Measurements from ENCODE around the gene NBEAL2.

DNA sequence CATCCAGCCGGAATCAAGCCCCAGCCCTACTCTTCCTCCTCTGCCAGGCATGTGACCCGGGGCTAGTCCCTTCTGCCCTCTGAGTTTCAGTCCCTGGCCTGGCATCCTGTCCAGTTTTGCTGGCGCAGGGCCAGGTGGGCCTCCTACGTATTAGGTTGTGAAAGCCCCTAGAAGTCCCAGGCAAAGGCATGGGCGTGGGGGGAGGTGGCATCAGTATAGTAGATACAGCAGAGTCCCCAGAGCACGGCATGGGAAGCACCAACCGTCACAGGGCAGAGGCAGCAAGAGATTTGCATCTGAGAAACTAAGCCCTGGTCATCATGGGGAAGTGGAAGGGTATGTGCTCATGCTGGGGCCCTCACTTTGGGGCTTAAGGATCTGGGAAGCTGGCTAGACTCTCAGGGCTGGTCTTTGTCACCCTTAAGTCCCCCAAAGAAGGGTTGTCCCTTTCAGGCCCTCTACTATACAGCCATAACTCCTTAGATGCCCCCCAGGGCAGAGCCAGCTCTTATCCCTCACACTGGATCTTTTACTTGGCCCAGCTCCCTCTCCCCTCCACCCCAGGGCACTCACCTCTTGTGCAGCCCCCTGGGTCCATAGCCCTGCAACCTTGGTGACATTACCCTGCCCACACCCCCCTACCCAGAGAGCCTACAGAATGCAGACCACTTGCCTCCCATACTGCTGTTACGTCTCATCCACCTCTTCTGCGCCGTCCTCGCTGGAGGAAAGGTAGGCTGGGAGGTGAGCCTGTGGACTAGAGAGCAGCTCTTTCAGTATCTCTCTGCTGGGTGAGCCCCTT is 11.3 kb downstream of the NBEAL2 start:
- no peak for TF ChIP-seq ZNF671 (CRISPR knock-in tag; IDR thresholded peaks at IDR 0.05)
- TF ChIP-seq CBFB (CRISPR knock-in tag; IDR thresholded peaks at IDR 0.05; ENCODE audit: low read depth) = no peak
- TF ChIP-seq, protein P1, sequence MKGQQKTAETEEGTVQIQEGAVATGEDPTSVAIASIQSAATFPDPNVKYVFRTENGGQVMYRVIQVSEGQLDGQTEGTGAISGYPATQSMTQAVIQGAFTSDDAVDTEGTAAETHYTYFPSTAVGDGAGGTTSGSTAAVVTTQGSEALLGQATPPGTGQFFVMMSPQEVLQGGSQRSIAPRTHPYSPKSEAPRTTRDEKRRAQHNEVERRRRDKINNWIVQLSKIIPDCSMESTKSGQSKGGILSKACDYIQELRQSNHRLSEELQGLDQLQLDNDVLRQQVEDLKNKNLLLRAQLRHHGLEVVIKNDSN (CRISPR knock-in tag; IDR thresholded peaks at IDR 0.05) = no peak
- TF ChIP-seq, protein P2, sequence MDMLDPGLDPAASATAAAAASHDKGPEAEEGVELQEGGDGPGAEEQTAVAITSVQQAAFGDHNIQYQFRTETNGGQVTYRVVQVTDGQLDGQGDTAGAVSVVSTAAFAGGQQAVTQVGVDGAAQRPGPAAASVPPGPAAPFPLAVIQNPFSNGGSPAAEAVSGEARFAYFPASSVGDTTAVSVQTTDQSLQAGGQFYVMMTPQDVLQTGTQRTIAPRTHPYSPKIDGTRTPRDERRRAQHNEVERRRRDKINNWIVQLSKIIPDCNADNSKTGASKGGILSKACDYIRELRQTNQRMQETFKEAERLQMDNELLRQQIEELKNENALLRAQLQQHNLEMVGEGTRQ (CRISPR knock-in tag; IDR thresholded peaks at IDR 0.05) = no peak
- TF ChIP-seq, protein P3, sequence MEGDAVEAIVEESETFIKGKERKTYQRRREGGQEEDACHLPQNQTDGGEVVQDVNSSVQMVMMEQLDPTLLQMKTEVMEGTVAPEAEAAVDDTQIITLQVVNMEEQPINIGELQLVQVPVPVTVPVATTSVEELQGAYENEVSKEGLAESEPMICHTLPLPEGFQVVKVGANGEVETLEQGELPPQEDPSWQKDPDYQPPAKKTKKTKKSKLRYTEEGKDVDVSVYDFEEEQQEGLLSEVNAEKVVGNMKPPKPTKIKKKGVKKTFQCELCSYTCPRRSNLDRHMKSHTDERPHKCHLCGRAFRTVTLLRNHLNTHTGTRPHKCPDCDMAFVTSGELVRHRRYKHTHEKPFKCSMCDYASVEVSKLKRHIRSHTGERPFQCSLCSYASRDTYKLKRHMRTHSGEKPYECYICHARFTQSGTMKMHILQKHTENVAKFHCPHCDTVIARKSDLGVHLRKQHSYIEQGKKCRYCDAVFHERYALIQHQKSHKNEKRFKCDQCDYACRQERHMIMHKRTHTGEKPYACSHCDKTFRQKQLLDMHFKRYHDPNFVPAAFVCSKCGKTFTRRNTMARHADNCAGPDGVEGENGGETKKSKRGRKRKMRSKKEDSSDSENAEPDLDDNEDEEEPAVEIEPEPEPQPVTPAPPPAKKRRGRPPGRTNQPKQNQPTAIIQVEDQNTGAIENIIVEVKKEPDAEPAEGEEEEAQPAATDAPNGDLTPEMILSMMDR (IDR thresholded peaks at IDR 0.05) = no peak
- TF ChIP-seq, protein P4, sequence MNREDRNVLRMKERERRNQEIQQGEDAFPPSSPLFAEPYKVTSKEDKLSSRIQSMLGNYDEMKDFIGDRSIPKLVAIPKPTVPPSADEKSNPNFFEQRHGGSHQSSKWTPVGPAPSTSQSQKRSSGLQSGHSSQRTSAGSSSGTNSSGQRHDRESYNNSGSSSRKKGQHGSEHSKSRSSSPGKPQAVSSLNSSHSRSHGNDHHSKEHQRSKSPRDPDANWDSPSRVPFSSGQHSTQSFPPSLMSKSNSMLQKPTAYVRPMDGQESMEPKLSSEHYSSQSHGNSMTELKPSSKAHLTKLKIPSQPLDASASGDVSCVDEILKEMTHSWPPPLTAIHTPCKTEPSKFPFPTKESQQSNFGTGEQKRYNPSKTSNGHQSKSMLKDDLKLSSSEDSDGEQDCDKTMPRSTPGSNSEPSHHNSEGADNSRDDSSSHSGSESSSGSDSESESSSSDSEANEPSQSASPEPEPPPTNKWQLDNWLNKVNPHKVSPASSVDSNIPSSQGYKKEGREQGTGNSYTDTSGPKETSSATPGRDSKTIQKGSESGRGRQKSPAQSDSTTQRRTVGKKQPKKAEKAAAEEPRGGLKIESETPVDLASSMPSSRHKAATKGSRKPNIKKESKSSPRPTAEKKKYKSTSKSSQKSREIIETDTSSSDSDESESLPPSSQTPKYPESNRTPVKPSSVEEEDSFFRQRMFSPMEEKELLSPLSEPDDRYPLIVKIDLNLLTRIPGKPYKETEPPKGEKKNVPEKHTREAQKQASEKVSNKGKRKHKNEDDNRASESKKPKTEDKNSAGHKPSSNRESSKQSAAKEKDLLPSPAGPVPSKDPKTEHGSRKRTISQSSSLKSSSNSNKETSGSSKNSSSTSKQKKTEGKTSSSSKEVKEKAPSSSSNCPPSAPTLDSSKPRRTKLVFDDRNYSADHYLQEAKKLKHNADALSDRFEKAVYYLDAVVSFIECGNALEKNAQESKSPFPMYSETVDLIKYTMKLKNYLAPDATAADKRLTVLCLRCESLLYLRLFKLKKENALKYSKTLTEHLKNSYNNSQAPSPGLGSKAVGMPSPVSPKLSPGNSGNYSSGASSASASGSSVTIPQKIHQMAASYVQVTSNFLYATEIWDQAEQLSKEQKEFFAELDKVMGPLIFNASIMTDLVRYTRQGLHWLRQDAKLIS (CRISPR knock-in tag; IDR thresholded peaks at IDR 0.05; ENCODE audit: borderline replicate concordance) = no peak
- TF ChIP-seq, protein P5, sequence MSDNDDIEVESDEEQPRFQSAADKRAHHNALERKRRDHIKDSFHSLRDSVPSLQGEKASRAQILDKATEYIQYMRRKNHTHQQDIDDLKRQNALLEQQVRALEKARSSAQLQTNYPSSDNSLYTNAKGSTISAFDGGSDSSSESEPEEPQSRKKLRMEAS (CRISPR knock-in tag; IDR thresholded peaks at IDR 0.05) = no peak
- TF ChIP-seq CREM (CRISPR knock-in tag; IDR thresholded peaks at IDR 0.05) = no peak
- TF ChIP-seq ZNF396 (CRISPR knock-in tag; IDR thresholded peaks at IDR 0.05; ENCODE audit: borderline replicate concordance) = no peak

All from WTC11 (cell line).